PFSK-1 (cell line): ENCODE results near the gene FARS2.

Source experiments
- FOXP2 ChIP-seq: optimal IDR thresholded peaks from 2 replicates; pipeline ENCODE3; 2011; ENCODE audit warnings: borderline replicate concordance, control low read depth, inconsistent platforms; ENCODE audit not compliant: insufficient read depth; ENCODE audit errors: extremely low read length, extremely low read depth
- POLR2AphosphoS5 ChIP-seq: IDR thresholded peaks from 2 replicates; pipeline ENCODE4 v1.6.1; 2012; ENCODE audit warnings: low read depth, mild to moderate bottlenecking, control low read depth, low read length, moderate library complexity
- REST ChIP-seq, 2 experiments: IDR thresholded peaks; 2 replicates each; pipeline versions ENCODE4 v1.6.1 to v1.8.0; 2011 to 2012; ENCODE audit warnings: low read depth in 2 of 2, low read length in 2 of 2, control low read depth in 1 of 2, inconsistent platforms in 1 of 2, mild to moderate bottlenecking in 1 of 2, moderate library complexity in 1 of 2; ENCODE audit not compliant: insufficient read depth in 1 of 2
- SIN3A ChIP-seq: IDR thresholded peaks from 2 replicates; pipeline ENCODE4 v1.6.1; 2012; ENCODE audit warnings: mild to moderate bottlenecking, low read length, moderate library complexity, borderline replicate concordance; ENCODE audit not compliant: insufficient read depth
- TAF1 ChIP-seq: IDR thresholded peaks from 2 replicates; pipeline ENCODE4 v1.6.1; 2012; ENCODE audit warnings: low read length, control low read depth, borderline replicate concordance; ENCODE audit not compliant: insufficient read depth

DNA sequence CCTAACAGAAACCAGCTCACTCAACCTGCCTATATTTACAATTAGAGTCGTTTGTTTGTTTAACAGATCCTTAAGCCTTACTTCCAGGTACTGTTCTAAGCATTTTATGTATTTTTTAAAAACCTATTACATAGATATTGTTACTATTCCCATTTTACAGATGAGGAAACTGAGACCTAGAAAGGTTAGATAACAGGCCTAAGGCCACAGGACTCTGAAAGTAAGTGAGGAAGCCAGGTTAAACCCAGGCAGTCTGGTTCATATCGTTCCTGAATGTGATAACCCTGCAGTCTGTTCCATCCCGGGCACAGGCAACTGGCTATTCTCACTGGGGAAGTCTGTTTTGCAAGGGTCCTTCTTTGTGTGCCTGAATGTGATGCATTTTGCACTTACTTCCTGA is 322.2 kb downstream of the FARS2 start:
- TF ChIP-seq POLR2AphosphoS5 (no peak), TAF1 (no peak), REST (IDR thresholded peaks at IDR 0.05; ENCODE audit: insufficient read depth in 1 of 2, low read depth in 2 of 2, low read length in 2 of 2) (no peak), SIN3A (no peak), FOXP2 (no peak)
